ENCODE measurements around the gene MAN2B2. TPM values are rescaled to one million over a fixed set of nuclear protein-coding genes. Genes with fewer than 3 reads are reported as not detected.

Gene MAN2B2
- total and polyA plus RNA-seq, 2 experiments from 2014 or later: 22.2 to 24.0 TPM

DNA sequence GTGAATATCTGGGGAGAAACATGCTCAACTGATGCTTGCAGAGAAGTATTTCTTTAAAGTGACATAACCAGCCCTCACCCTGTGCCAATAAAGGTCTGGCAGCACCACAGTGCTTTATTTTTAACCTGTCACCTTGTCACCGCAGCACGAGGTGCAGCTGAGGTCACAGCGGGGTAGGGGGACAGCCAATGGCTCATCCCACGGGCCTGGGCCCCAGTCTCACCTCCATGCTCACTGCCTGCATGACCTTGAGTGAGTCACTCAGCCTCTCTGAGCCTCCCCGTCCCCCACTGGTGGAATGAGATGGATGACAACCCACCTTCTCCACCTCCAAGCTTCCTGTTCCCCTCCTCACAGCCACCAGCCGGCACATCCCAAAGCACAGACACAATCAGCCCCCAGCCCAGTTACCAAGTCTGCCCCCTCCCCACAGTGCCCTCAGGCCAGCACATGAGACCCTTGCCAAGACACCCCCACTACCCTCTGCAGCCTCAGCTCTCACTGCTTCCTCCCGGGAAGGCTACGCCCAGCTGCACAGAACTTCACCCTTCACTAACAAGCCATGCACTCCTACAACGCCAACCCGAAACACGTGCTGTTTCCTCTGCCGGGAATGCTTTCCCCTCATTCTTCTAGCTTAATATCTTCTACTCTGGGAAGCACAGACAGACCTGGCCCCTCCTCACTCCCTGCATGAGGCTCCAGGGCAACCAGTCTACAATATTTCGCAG, 24.9 kb upstream of the MAN2B2 start:
- Histone ChIP-seq H3K9me2 (replicated peaks; ENCODE audit: insufficient read depth) (no peaks in the 10 kb centered on the region), H3K27me3 (peaks cover 9% of the 10 kb centered on the region), H3K4me1 (ENCODE audit: insufficient read depth) (no peaks in the 10 kb centered on the region), H3K4me3 (no peak overlapping the region), H3K79me2 (no peaks in the 10 kb centered on the region), H3K4me2 (no peak overlapping the region), H2AFZ (no peak overlapping the region), H3K36me3 (replicated peaks; ENCODE audit: insufficient read depth, low read depth) (no peaks in the 10 kb centered on the region), H3K27ac (no peak overlapping the region), H4K20me1 (ENCODE audit: insufficient read depth, poor library complexity, severe bottlenecking) (no peaks in the 10 kb centered on the region), H3K9me3 (ENCODE audit: low read depth) (no peaks in the 10 kb centered on the region)
- no peak for DNase-seq (ENCODE audit: low spot score)
- WGBS (ENCODE audit: low lambda C conversion rate, missing lambda C conversion rate): 74% methylated on average over 13 of the region's 13 CpGs
- TF ChIP-seq EZH2phosphoT487 (IDR thresholded peaks at IDR 0.05; ENCODE audit: low read depth, severe bottlenecking, unreplicated experiment): no peak
- TF ChIP-seq, protein P1, sequence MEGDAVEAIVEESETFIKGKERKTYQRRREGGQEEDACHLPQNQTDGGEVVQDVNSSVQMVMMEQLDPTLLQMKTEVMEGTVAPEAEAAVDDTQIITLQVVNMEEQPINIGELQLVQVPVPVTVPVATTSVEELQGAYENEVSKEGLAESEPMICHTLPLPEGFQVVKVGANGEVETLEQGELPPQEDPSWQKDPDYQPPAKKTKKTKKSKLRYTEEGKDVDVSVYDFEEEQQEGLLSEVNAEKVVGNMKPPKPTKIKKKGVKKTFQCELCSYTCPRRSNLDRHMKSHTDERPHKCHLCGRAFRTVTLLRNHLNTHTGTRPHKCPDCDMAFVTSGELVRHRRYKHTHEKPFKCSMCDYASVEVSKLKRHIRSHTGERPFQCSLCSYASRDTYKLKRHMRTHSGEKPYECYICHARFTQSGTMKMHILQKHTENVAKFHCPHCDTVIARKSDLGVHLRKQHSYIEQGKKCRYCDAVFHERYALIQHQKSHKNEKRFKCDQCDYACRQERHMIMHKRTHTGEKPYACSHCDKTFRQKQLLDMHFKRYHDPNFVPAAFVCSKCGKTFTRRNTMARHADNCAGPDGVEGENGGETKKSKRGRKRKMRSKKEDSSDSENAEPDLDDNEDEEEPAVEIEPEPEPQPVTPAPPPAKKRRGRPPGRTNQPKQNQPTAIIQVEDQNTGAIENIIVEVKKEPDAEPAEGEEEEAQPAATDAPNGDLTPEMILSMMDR (IDR thresholded peaks at IDR 0.05; ENCODE audit: poor library complexity): no peak
- no peak for TF ChIP-seq EZH2 (IDR thresholded peaks at IDR 0.05; ENCODE audit: borderline replicate concordance)

DNA sequence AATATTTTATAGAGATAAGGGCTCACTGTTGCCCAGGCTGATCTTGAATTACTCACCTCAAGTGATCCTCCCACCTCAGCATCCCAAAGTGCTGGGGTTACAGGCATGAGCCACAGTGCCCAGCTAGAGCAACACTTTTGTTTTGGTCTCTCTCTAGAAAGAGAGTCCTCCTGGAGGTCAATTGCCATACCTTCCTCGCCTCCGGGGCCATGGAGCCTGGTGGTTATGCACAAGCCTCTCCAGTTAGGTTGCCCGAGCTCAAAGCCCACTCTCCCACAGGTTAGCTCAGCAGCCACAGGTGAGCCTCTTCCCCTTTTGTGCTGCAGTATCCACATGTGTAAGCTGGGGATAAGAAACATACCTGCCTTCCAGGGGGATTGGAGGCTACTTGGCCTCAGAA, 24.2 kb upstream of the MAN2B2 start:
- no peak for TF ChIP-seq EZH2 (IDR thresholded peaks at IDR 0.05; ENCODE audit: borderline replicate concordance)
- TF ChIP-seq EZH2phosphoT487 (IDR thresholded peaks at IDR 0.05; ENCODE audit: low read depth, severe bottlenecking, unreplicated experiment): no peak
- TF ChIP-seq, protein P1 (IDR thresholded peaks at IDR 0.05; ENCODE audit: poor library complexity): no peak
- no peaks in the 10 kb centered on the region for H3K9me2 ChIP-seq (replicated peaks; ENCODE audit: insufficient read depth)
- no peak for DNase-seq (ENCODE audit: low spot score)
- no peak overlapping the region for H3K27ac ChIP-seq
- H3K36me3 ChIP-seq (replicated peaks; ENCODE audit: insufficient read depth, low read depth): no peaks in the 10 kb centered on the region
- no peaks in the 10 kb centered on the region for H3K9me3 ChIP-seq (ENCODE audit: low read depth)
- no peak overlapping the region for H3K4me2 ChIP-seq
- H2AFZ ChIP-seq: no peak overlapping the region
- peaks cover 9% of the 10 kb centered on the region for H3K27me3 ChIP-seq
- H3K4me1 ChIP-seq (ENCODE audit: insufficient read depth): no peaks in the 10 kb centered on the region
- WGBS (ENCODE audit: low lambda C conversion rate, missing lambda C conversion rate): 91% methylated on average over 3 of the region's 3 CpGs
- H3K4me3 ChIP-seq: no peak overlapping the region
- H4K20me1 ChIP-seq (ENCODE audit: insufficient read depth, poor library complexity, severe bottlenecking): no peaks in the 10 kb centered on the region
- H3K79me2 ChIP-seq: no peaks in the 10 kb centered on the region

DNA sequence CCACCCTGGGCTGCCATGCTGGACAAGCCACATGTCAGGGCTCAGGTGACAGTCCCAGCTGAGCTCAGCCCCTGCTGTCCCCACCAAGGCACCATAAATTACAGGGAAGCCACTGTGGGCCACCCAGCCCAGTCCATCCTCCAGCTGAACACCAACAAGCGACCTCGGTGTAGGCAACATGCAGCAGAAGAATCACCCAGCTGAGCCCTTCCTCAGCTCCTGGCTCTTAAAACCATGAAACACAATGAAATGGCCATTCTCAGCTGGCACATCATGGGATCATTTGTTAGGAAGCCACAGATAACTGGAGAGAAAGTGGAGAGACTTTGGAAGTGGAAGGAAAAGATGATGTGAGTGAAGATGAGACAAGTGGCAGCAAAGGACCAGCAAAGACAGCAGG, 23.3 kb upstream of the MAN2B2 start:
- H2AFZ ChIP-seq: no peak overlapping the region
- peaks cover 15% of the 10 kb centered on the region for H3K27me3 ChIP-seq
- no peaks in the 10 kb centered on the region for H3K4me1 ChIP-seq (ENCODE audit: insufficient read depth)
- WGBS (ENCODE audit: low lambda C conversion rate, missing lambda C conversion rate): 90% methylated on average over 2 of the region's 2 CpGs
- no peaks in the 10 kb centered on the region for H3K36me3 ChIP-seq (replicated peaks; ENCODE audit: insufficient read depth, low read depth)
- no peak overlapping the region for H3K27ac ChIP-seq
- H4K20me1 ChIP-seq (ENCODE audit: insufficient read depth, poor library complexity, severe bottlenecking): no peaks in the 10 kb centered on the region
- no peak overlapping the region for H3K4me3 ChIP-seq
- H3K79me2 ChIP-seq: no peaks in the 10 kb centered on the region
- no peaks in the 10 kb centered on the region for H3K9me2 ChIP-seq (replicated peaks; ENCODE audit: insufficient read depth)
- no peak overlapping the region for H3K4me2 ChIP-seq
- H3K9me3 ChIP-seq (ENCODE audit: low read depth): no peaks in the 10 kb centered on the region
- TF ChIP-seq EZH2 (IDR thresholded peaks at IDR 0.05; ENCODE audit: borderline replicate concordance) (no peak), EZH2phosphoT487 (IDR thresholded peaks at IDR 0.05; ENCODE audit: low read depth, severe bottlenecking, unreplicated experiment) (no peak)
- TF ChIP-seq, protein P1 (IDR thresholded peaks at IDR 0.05; ENCODE audit: poor library complexity): no peak
- DNase-seq (ENCODE audit: low spot score): no peak

Measured in hepatocyte (in vitro differentiated cells).